GM18909 (cell line): ENCODE data around the gene ANGPTL3.
"Not testable (repeated sequence)": the region's sequence is repeated elsewhere in the genome, so short reads cannot be mapped to it uniquely, and the experiment has no call there.

ENCODE experiments used
- ATAC-seq: cut with Tn5 transposase; IDR thresholded peaks from one replicate; pipeline ENCODE4 v1.9.1; 2021; ENCODE audit warnings: mild to moderate bottlenecking; ENCODE audit not compliant: unreplicated experiment, poor library complexity

The ANGPTL3 gene, protein sequence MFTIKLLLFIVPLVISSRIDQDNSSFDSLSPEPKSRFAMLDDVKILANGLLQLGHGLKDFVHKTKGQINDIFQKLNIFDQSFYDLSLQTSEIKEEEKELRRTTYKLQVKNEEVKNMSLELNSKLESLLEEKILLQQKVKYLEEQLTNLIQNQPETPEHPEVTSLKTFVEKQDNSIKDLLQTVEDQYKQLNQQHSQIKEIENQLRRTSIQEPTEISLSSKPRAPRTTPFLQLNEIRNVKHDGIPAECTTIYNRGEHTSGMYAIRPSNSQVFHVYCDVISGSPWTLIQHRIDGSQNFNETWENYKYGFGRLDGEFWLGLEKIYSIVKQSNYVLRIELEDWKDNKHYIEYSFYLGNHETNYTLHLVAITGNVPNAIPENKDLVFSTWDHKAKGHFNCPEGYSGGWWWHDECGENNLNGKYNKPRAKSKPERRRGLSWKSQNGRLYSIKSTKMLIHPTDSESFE

DNA sequence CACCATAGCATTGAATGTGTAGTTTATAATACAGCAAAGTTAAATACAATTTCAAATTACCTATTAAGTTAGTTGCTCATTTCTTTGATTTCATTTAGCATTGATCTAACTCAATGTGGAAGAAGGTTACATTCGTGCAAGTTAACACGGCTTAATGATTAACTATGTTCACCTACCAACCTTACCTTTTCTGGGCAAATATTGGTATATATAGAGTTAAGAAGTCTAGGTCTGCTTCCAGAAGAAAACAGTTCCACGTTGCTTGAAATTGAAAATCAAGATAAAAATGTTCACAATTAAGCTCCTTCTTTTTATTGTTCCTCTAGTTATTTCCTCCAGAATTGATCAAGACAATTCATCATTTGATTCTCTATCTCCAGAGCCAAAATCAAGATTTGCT is at the start of gene ANGPTL3:
Gene ANGPTL3, plus strand, starts transcription at position 240 of the 400 bp plus-strand sequence. Its CDS starts 47 bp downstream, at position 287.
- ATAC-seq = no peak

DNA sequence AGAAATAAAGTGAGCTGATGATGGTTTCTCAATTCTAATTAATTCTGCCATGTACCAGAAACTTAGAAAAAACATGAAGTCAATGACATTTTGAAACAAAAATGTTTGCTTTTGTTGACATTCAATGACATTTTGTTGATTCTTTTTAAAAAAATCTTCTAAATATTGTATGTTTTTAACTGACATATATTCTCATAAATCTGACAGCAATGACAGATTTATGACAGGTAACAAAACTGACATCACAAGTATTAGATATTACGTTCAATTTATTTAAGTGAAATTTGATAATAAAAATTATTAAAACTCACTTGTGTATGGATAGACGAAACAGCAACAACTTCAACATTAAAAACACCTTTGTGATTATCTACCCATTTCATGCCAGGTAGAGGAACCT is 36.0 kb upstream of the ANGPTL3 start:
- ATAC-seq = no peak

DNA sequence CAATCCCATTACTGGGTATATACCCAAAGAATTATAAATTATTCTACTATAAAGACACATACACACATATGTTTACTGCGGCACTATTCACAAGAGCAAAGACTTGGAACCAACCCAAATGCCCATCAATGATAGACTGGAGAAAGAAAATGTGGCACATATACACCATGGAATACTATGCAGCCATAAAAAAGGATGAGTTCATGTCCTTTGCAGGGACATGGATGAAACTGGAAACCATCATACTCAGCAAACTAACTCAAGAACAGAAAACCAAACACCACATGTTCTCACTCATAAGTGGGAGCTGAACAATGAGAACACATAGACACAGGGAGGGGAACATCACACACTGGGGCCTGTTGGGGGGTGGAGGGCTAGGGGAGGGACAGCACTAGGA is 30.1 kb upstream of the ANGPTL3 start:
- not testable (repeated sequence) for ATAC-seq

DNA sequence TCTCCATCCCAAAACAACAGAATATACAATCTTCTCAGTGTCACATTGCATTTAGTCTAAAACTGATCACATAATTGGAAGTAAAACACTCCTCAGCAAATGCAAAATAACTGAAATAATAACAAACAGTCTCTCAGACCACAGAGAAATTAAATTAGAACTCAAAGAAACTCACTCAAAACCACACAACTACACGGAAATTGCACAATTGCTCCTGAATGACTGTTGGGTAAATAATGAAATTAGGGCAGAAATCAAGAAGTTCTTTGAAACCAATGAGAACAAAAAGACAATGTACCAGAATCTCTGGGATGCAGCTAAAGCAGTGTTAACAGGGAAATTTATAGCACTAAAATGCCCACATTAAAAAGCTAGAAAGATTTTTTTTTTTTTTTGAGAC is 29.4 kb upstream of the ANGPTL3 start:
- ATAC-seq = not testable (repeated sequence)

DNA sequence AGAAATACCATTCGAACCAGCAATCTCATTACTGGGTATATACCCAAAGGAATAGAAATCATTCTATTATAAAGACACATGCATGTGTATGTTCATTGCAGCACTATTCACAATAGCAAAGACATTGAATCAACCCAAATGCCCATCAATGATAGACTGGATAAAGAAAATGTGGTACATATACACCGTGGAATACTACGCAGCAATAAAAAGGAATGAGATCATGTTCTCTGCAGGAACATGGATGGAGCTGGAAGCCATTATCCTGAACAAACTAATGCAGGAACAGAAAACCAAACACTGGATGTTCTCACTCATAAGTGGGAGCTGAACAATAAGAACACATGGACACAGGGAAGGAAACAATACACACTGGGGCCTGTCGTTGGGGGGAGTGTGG is 25.8 kb upstream of the ANGPTL3 start:
- ATAC-seq = not testable (repeated sequence)

DNA sequence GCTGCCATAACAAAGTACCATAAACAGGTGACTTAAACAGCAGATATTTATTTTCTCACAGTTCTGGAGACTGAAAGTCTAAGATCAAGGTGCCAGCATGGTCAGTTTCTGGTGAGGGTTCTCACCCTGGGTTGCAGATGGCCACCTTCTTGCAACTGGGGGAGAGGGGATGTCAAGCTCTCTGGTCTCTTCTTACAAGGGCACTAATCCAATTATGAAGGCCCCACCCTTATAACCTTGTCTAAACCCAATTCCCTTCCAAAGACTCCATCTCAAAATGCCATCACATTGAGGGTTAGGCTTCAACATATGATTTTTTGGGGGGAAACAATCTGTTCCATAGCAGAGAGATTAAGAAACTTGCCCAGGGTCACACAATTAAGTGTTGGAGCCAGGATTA is 24.8 kb upstream of the ANGPTL3 start:
- ATAC-seq = no peak

DNA sequence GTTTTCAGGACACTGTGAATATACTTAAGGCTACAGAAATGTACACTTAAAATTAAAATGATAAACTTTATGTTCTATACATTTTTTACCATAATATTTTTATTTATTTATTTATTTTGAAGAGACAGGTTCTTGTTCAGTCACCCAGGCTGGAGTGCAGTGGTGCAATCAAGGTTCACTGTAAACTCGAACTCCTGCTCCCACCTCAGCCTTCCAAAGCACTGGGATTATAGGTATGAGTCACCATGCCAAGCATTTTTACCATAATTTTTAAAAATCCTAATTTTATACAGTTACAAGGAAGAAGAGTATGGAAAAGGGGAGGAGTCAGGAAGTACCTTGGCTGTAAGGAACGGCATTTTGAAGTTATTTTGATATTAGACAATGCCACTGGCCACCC is 23.6 kb upstream of the ANGPTL3 start:
- ATAC-seq = no peak

DNA sequence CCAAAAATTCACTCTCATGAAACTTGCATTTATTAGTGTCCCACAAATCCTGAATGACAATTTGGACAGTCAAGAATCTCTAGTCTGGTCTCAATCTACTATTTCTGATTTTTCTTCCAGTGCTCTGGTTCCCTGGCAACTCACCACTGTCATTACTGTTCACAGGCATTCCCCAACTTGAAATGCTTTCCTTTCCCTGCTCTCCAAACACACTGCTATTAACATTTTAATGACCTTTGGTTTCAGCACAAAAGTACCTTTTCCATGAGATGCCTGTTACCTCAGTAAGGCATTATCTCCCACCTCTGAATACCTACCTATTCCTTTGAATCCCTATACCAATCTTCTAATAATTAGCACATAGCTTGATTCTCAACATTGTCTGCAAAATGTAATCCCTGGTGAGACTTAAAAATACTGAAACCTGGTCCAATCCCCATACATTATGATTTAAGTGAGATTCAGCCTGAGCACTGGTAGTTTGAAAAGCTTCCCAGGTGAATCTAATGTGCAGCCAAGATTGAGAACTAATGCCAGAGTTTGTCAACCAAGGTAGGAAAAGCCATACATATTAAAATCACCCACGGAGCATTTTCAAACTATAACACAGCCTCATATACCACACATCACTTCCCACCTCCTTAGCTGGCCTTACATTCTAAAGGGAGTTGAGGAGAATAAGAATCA is 11.7 kb upstream of the ANGPTL3 start:
- ATAC-seq = no peak

DNA sequence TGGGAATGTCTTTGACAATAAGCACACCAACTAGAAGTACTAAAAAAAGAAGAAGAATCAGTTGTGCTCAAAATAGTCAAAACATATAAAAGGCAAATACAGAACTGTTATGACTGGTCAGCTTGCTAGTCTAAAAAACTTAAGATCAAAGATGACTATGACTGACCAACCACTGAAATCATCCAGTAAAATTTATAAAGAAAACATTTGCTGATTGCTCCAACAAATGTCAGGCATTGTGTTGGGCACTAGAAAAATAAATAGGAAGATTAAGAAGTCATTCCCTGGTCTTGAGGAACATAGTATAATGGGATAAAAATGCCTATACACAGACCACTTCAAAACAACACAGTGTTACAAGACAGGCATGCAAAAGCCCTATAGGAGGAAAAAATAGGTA is 9.3 kb upstream of the ANGPTL3 start:
- no peak for ATAC-seq

DNA sequence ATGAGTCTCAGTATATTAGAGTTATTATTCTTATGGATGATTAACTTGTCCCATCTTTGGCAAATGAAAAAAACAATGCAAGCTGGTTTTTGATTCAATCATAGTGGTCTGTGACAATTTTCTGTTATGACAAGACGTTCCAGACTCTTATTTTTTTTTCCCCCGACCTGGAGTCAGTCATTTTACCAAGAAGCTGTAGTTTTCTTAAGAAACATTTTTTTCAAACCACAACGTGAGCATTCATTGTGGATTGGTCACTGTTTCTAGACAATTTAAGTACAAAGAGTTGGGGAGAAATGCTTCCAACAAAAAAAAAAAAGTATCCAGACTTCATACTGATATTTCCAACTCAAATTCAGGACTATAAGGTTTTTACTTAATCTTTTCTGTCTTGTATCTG is 8.0 kb upstream of the ANGPTL3 start:
- no peak for ATAC-seq

DNA sequence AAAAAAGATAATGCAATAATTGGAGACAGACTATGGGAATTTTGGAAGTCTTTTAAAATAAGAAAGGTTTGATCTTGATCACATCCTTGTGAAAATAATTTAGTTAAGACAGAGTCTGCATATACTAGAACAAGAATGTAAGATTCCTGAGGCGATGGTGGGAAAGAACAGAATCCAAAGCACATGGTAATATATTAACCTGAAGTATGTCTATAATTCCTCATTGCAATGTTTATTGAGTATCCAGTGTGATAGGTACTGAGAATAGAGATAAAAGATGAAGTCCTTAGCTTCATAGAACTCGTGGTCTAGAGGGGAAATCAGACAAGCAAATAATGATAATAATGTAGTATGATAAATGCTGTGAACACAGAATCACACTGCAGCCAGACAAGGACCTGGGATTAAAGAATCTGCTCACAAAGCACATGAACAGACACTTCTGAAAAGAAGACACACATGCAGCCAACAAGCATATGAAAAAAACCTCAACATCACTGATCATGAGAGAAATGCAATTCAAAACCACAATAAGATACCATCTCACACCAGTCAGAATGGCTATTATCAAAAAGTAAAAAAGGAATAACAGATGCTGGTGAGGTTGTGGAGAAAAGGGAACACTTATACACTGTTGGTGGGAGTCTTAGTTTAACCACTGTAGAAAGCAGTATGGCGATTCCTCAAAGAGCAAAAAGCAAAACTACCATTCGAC is 6.9 kb upstream of the ANGPTL3 start:
- no peak for ATAC-seq

DNA sequence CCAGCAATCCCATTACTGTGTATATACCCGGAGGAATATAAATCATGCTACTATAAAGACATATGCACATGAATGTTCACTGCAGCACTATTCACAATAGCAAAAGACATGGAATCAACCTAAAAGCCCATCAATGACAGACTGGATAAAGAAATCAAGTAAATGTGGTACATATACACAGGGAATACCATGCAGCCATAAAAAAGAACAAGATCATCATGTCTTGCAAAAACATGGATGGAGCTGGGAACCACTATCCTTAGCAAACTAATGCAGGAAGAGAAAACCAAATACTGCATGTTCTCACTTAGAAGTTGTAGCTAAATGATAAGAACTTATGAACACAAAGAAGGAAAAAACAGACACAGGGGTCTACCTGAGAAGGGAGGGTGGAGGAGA is 6.4 kb upstream of the ANGPTL3 start:
- no peak for ATAC-seq

DNA sequence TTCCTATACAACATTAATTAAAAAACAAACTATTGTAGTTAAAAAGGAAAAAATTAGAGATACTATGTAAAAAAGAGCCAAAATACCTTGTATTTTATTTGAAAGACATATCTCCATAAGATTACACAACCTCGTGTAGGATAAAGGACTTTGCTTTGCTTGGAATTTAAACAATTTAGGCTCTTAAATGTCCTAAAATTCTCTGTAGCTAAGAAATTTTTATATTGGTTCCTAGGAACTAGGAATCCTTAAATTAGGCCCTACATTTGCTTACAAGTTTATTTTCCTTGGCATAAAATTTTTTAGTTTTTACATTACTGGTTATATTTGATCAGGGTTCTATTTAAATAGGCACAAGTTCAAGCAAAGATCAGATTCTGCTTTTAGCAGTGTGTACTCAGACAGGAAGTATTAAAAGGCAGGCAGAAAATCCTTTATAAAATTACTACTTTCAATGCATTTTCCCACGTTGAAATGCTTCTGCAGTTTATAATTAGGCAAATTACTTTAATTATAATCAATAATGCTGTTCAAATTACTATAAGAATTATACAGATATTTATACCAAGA is 3.4 kb upstream of the ANGPTL3 start:
- ATAC-seq = no peak

DNA sequence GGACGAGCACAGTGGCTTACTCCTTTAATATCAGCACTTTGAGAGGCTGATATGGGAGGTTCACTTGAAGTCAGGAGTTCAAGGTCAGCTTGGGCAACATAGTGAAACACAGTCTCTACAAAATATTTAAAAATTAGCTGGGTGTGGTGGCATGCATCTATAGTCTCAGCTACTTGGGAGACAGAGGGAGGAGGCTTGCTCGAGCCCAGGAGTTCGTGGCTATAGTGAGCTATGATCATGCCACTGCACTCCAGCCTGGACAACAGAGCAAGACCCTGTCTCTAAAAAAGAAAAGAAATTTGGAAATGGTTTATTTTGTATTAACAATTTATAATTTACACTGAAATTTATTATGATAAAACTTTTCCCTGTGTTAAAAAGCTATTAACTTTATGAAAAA is 1.7 kb upstream of the ANGPTL3 start:
- ATAC-seq = no peak

DNA sequence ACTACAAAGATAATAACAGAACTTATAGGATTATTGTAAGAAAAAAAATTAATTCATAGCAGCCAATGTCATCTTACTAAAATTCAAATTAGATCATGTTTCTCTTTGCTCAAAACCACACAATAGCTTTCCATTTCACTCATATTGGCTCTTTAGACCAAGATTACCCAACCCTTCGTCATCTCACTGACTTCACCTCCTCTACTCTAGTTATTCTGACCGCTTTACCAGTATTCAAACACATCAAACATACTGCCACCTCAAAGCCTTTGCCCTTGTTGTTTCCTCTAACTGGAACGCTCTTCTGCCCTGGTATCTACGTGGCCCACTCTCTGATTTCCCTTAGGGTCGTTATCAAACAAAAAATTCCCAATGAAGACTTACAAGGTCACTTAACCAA is 1.7 kb downstream of the ANGPTL3 start:
- ATAC-seq = no peak

DNA sequence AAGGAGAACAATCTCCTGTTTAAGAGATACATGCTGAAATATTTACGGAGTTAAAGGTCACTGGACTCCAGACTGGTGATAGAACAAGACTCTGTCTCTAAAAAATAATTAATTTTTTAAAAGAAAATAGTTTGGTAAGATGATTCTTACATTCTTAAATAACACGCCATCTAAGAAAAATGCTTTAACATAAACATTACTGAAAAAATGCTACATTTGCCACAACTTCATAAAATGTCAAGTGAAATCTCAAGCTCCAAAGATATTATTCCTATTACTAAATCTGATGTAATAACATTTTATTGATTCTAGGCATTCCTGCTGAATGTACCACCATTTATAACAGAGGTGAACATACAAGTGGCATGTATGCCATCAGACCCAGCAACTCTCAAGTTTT is 4.1 kb downstream of the ANGPTL3 start:
- ATAC-seq = no peak

DNA sequence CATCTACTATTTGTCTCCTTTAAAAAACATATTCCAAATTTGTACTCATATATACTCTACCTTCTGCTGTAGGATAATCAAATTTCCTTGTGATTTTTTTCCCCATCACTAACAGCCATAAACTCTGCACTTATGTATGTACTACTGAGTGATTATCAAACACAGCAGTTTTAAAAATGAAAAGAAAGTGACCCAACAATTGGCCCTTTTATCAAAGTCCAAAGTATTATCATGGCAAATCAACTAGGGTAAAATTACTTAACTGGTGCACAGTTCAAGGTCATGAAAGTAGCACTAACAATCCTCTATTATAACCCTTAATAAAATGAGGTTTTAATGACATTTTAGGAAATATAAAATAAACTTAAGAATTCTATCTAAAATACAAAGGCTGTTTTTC is 11.6 kb downstream of the ANGPTL3 start:
- ATAC-seq = no peak

DNA sequence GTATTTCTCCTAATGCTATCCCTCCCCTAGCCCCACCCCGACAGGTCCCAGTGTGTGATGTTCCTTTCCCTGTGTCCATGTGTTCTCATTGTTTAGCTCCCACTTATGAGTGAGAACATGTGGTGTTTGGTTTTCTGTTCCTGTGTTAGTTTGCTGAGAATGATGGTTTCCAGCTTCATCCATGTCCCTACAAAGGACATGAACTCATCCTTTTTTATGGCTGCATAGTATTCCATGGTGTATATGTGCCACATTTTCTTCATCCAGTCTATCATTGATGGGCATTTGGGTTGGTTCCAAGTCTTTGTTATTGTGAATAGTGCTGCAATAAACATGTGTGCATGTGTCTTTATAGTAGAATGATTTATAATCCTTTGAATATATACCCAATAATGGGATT is 13.3 kb downstream of the ANGPTL3 start:
- ATAC-seq = not testable (repeated sequence)

DNA sequence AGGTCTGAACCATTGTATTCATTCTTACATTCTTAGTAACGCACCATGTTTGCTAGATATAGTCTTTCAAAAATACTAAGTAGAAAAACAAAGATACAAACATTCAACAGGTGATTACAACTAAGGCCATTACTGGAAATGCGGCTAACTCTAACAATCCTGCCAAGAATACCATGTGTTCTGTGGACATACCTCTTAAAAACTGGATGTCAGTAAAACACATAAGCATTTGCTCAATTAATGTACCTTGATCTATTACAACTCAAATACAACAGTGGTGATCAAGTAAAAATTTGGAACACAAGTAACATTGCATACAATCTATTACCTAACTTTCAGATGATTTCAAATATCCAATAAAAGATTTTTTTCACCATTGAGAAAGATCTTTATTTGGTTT is 15.4 kb downstream of the ANGPTL3 start:
- ATAC-seq = no peak

DNA sequence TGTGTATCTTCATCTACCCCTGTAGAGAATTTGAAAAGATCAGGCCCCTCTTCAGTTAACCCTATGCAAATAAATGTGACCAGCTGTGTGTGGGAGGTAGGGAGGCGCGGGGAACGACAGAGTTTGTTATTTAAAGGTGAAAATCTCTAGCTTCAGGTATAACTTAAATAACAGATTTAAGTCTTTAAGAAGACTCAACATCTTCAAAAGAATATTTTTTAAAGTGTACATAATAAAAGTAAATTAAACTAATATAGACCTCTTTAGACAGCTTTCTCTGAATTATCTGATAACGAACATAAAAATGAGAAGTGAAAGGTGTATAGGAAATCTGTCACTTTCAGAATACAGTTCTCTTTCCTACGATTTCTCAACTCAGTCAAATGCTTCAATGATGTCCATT is 16.0 kb downstream of the ANGPTL3 start:
- ATAC-seq = peak; percentile 96

DNA sequence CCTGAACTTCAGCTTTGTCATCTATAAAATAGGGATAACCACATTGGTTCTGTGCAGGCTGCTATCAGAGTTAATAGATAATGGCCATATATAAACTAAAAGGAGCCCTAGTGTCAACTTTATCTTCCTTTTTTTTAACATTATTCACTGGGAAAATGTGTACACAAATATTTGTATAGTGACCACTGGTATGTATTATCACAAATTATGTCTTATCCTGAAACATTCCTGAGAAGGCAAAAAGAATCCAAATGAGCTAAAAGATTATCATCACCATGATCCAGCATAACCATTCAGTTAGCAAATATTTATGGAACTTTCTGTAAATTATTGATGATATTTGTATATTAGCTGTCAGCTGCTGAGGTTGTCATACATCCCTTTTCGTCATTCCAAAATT is 16.6 kb downstream of the ANGPTL3 start:
- no peak for ATAC-seq
